ENCODE data around the gene TRAM2.
A peak's percentile ranks its signal among the peaks of the same experiment; 100 is the strongest.

DNA sequence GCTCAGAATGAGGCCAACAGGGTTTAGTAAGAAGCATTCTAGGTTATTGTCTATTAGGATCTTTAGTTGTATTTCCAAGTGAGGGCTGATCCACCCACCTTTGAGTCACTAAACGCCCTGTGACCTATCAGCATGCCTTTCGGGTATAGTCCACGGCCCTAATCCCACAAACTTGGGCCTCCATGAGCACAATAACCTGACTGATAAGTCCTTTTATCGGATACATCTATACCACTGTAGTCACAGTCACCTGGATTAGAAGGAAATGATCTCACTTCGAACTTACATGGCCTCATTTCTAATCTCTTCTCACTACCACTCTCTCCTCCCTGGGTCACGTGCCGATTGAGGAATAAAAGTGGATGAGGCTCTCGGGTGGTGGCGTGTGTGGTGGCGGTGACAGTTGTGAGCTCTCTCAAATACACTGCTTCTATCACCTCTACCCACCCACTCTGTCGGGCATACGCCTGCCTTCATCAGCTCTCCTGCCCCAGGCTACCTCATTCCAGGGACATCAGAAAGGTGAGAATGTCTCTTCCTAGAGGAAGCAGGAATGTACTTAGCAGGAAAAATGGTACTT, 65.2 kb downstream of the TRAM2 start:
- TF ChIP-seq, protein P1, sequence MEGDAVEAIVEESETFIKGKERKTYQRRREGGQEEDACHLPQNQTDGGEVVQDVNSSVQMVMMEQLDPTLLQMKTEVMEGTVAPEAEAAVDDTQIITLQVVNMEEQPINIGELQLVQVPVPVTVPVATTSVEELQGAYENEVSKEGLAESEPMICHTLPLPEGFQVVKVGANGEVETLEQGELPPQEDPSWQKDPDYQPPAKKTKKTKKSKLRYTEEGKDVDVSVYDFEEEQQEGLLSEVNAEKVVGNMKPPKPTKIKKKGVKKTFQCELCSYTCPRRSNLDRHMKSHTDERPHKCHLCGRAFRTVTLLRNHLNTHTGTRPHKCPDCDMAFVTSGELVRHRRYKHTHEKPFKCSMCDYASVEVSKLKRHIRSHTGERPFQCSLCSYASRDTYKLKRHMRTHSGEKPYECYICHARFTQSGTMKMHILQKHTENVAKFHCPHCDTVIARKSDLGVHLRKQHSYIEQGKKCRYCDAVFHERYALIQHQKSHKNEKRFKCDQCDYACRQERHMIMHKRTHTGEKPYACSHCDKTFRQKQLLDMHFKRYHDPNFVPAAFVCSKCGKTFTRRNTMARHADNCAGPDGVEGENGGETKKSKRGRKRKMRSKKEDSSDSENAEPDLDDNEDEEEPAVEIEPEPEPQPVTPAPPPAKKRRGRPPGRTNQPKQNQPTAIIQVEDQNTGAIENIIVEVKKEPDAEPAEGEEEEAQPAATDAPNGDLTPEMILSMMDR (IDR thresholded peaks at IDR 0.05 in 2 of 3, conservative IDR thresholded peaks at IDR 0.05 in 1 of 3; ENCODE audit: insufficient read depth in 2 of 3, low read depth in 1 of 3, low read length in 3 of 3), result no peak
- TF ChIP-seq ZNF354B (CRISPR knock-in tag; IDR thresholded peaks at IDR 0.05) (no peak), BRD4 (IDR thresholded peaks at IDR 0.05) (no peak), CREB1 (IDR thresholded peaks at IDR 0.05) (no peak), CREB1 (CRISPR knock-in tag; IDR thresholded peaks at IDR 0.05) (no peak), RAD51 (IDR thresholded peaks at IDR 0.05; ENCODE audit: borderline replicate concordance, low read depth) (peak; percentile 82), NBN (IDR thresholded peaks at IDR 0.05; ENCODE audit: low read depth) (no peak), JUN (IDR thresholded peaks at IDR 0.05; ENCODE audit: borderline replicate concordance, low read depth, low read length) (peak; percentile 60), JUN (CRISPR knock-in tag; IDR thresholded peaks at IDR 0.05; ENCODE audit: borderline replicate concordance) (no peak), NEUROD1 (IDR thresholded peaks at IDR 0.05; ENCODE audit: borderline replicate concordance, low read depth, low read length, partially characterized antibody) (no peak), POLR2G (IDR thresholded peaks at IDR 0.05; ENCODE audit: low read depth, low read length) (no peak)
- TF ChIP-seq, protein P2, sequence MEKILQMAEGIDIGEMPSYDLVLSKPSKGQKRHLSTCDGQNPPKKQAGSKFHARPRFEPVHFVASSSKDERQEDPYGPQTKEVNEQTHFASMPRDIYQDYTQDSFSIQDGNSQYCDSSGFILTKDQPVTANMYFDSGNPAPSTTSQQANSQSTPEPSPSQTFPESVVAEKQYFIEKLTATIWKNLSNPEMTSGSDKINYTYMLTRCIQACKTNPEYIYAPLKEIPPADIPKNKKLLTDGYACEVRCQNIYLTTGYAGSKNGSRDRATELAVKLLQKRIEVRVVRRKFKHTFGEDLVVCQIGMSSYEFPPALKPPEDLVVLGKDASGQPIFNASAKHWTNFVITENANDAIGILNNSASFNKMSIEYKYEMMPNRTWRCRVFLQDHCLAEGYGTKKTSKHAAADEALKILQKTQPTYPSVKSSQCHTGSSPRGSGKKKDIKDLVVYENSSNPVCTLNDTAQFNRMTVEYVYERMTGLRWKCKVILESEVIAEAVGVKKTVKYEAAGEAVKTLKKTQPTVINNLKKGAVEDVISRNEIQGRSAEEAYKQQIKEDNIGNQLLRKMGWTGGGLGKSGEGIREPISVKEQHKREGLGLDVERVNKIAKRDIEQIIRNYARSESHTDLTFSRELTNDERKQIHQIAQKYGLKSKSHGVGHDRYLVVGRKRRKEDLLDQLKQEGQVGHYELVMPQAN (IDR thresholded peaks at IDR 0.05; ENCODE audit: borderline replicate concordance), result no peak
